HCT116 (cell line): ENCODE data around the gene NEK1. TPM values are rescaled to one million over a fixed set of nuclear protein-coding genes. Genes with fewer than 3 reads are reported as not detected.
A peak's percentile ranks its signal among the peaks of the same experiment; 100 is the strongest.

Source experiments
- ATAC-seq: fragments of 200-7000 bp; cut with Tn5 transposase; 2 replicates; pipeline ENCODE4 v1.9.1; 2020; ENCODE audit warnings: mild to moderate bottlenecking, moderate library complexity
- BruUV-seq: library from RNA; stranded (reverse); fragments of 400-500 nt; replicated peaks from 2 replicates; lab custom pipeline; 2021; lab: Mats Ljungman, UMichigan
- CTCF ChIA-PET: fragments of 300-600 bp; sonication (Branson Sonifier 250); formaldehyde crosslinking; loops from one replicate; lab custom pipeline; 2021; ENCODE audit warnings: antibody characterized with exemption; lab: Charles Lee
- POLR2A ChIA-PET: fragments of 300-600, 350-600 bp; sonication (Branson Sonifier 250); formaldehyde crosslinking; loops from one replicate; lab custom pipeline; 2021; ENCODE audit warnings: antibody characterized with exemption; lab: Charles Lee
- RAD21 ChIA-PET, 2 experiments: fragments of 300-600 bp; sonication (Branson Sonifier 250); formaldehyde crosslinking; loops; one replicate each; lab custom pipeline; 2023; ENCODE audit warnings: low total read pairs in 2 of 2; ENCODE audit not compliant: uncharacterized antibody in 2 of 2, unreplicated experiment in 2 of 2, low non-redundant PET in 1 of 2; lab: Charles Lee
- DNase-seq: peaks from one replicate; pipeline ENCODE4 v3.0.0-alpha.2; 2010; ENCODE audit warnings: low read depth, low spot score
- H2AFZ ChIP-seq: fragments of 200-600 bp; shearing (Covaris generic), sonication (generic); 2 replicates; pipeline ENCODE4 v1.6.1; 2017; ENCODE audit warnings: low read depth, mixed run types, mixed read lengths, antibody characterized with exemption, low read length; ENCODE audit not compliant: poor library complexity, severe bottlenecking
- H3K27ac ChIP-seq: 2 replicates; pipeline ENCODE4 v1.5.1; 2012; ENCODE audit warnings: low read depth, low read length
- H3K27me3 ChIP-seq: fragments of 200-600 bp; sonication (generic); 2 replicates; pipeline ENCODE4 v1.6.1; 2016; ENCODE audit warnings: mixed run types, low read length, mixed read lengths; ENCODE audit not compliant: insufficient read depth
- H3K36me3 ChIP-seq, 2 experiments: fragments of 200-500 bp in 1 of 2; fragments of 200-600 bp in 1 of 2; sonication (Bioruptor generic) in 1 of 2; sonication (generic) in 1 of 2; 2 replicates each; pipeline versions ENCODE4 v1.5.1 to v1.6.1; 2014 to 2016; ENCODE audit warnings: low read length in 2 of 2, inconsistent platforms in 1 of 2, mixed read lengths in 1 of 2, mixed run types in 1 of 2; ENCODE audit not compliant: insufficient read depth in 2 of 2, control insufficient read depth in 1 of 2
- H3K4me1 ChIP-seq, 2 experiments: fragments of 200-600 bp in 1 of 2; sonication (generic) in 1 of 2; 2 replicates each; pipeline versions ENCODE4 v1.5.1 to v1.6.1; 2012 to 2017; ENCODE audit warnings: low read length in 2 of 2, inconsistent platforms in 1 of 2, mild to moderate bottlenecking in 1 of 2, mixed read lengths in 1 of 2, mixed run types in 1 of 2, moderate library complexity in 1 of 2; ENCODE audit not compliant: insufficient read depth in 2 of 2, control insufficient read depth in 1 of 2
- H3K4me2 ChIP-seq: fragments of 200-600 bp; sonication (generic); 2 replicates; pipeline ENCODE4 v1.6.1; 2017; ENCODE audit warnings: mixed run types, low read length, mixed read lengths
- H3K4me3 ChIP-seq, 2 experiments: fragments of 200-600 bp in 1 of 2; sonication (generic) in 1 of 2; replicated peaks in 1 of 2; 2 replicates each; pipeline ENCODE4 v1.5.1; 2011 to 2016; ENCODE audit warnings: low read length in 2 of 2, control low read depth in 1 of 2, low read depth in 1 of 2, mild to moderate bottlenecking in 1 of 2, mixed read lengths in 1 of 2, mixed run types in 1 of 2
- H3K79me2 ChIP-seq: fragments of 200-600 bp; sonication (generic); 2 replicates; pipeline ENCODE4 v1.6.1; 2017; ENCODE audit warnings: mild to moderate bottlenecking, mixed run types, low read length, moderate library complexity, mixed read lengths; ENCODE audit not compliant: insufficient read depth
- H3K9ac ChIP-seq: fragments of 200-600 bp; sonication (generic); 2 replicates; pipeline ENCODE4 v1.6.1; 2016; ENCODE audit warnings: low read length, mixed read lengths
- H3K9me2 ChIP-seq: fragments of 200-600 bp; sonication (generic), shearing (Covaris generic); 2 replicates; pipeline ENCODE4 v1.6.1; 2017; ENCODE audit warnings: mixed run types, mild to moderate bottlenecking, moderate library complexity; ENCODE audit not compliant: insufficient read depth
- H3K9me3 ChIP-seq, 2 experiments: fragments of 200-500 bp in 1 of 2; fragments of 200-600 bp in 1 of 2; sonication (Bioruptor generic) in 1 of 2; sonication (generic) in 1 of 2; 2 replicates each; pipeline ENCODE4 v1.6.1; 2014 to 2017; ENCODE audit warnings: low read length in 2 of 2, mixed read lengths in 2 of 2, inconsistent platforms in 1 of 2, low read depth in 1 of 2, mild to moderate bottlenecking in 1 of 2, mixed run types in 1 of 2, moderate library complexity in 1 of 2; ENCODE audit not compliant: control insufficient read depth in 1 of 2, insufficient read depth in 1 of 2
- H4K20me1 ChIP-seq: fragments of 200-600 bp; sonication (generic), shearing (Covaris generic); 2 replicates; pipeline ENCODE4 v1.6.1; 2017; ENCODE audit warnings: mixed run types, mild to moderate bottlenecking, moderate library complexity; ENCODE audit not compliant: insufficient read depth
- CBX3 ChIP-seq: IDR thresholded peaks from 2 replicates; pipeline ENCODE4 v1.6.1; 2012; ENCODE audit warnings: low read depth
- CEBPB ChIP-seq: IDR thresholded peaks from 2 replicates; pipeline ENCODE4 v1.6.1; 2012; ENCODE audit warnings: low read depth
- EZH2 ChIP-seq: fragments of 200-600 bp; sonication (generic); IDR thresholded peaks from 2 replicates; pipeline ENCODE4 v1.6.1; 2017; ENCODE audit warnings: antibody characterized with exemption, mixed run types
- JUND ChIP-seq: IDR thresholded peaks from 2 replicates; pipeline ENCODE4 v1.6.1; 2012
- SP1 ChIP-seq: IDR thresholded peaks from 2 replicates; pipeline ENCODE4 v1.6.1; 2012; ENCODE audit warnings: low read depth
- SRF ChIP-seq: IDR thresholded peaks from 2 replicates; pipeline ENCODE4 v1.6.1; 2012; ENCODE audit warnings: low read depth
- ZBTB33 ChIP-seq: IDR thresholded peaks from 2 replicates; pipeline ENCODE4 v1.6.1; 2011; ENCODE audit warnings: mild to moderate bottlenecking, low read length, moderate library complexity; ENCODE audit not compliant: insufficient replicate concordance; ENCODE audit errors: extremely low read depth
- intact Hi-C: fragments of 100-400 bp; cut with micrococcal nuclease; formaldehyde crosslinking; loops from 2 replicates; pipeline ENCODE4 v1.10.0; 2022
- total RNA-seq: library from RNA; stranded (reverse); gene quantifications from one replicate; pipeline ENCODE4 v1.2.1, GENCODE V29; 2021; ENCODE audit not compliant: unreplicated experiment
- TF ChIP-seq, protein P1 (sequence below): IDR thresholded peaks from 2 replicates; pipeline ENCODE4 v1.6.1; 2012
- TF ChIP-seq, protein P2 (sequence below), 3 experiments: fragments of 200-600 bp in 1 of 3; sonication (generic) in 1 of 3; IDR thresholded peaks in 2 of 3; conservative IDR thresholded peaks in 1 of 3; 2 replicates each; pipeline ENCODE4 v1.5.1; 2012 to 2017; ENCODE audit warnings: low read depth in 2 of 3, low read length in 2 of 3, antibody characterized with exemption in 1 of 3, borderline replicate concordance in 1 of 3, control low read depth in 1 of 3, mild to moderate bottlenecking in 1 of 3, mixed read lengths in 1 of 3, mixed run types in 1 of 3, moderate library complexity in 1 of 3; ENCODE audit not compliant: insufficient read depth in 1 of 3

Gene NEK1
- total RNA-seq, 1 experiment from 2014 or later, result 13.3 TPM

DNA sequence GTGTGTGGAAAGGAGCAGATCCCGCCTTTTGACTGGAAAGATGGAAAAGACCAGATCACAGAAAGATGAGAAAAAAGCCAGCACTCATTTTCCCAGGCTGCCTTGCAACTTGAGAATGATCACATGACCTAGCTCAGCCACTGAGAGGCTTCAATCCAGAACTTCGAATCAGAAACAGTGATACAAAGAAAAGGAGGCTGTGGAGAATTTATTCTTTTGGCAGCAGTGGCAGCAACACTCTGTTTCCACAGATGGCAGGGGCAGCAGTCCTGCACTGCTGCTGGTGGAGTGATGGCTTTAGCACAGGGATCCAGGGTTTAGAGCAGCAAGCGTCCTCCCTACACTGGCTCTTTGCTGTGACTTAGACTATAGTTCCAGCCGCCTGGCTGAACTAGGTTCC is 263.8 kb downstream of the NEK1 start:
- H3K9me3 ChIP-seq, result no peaks in the 10 kb centered on the region
- H2AFZ ChIP-seq, result peak overlapping the region; percentile 13
- RAD21 ChIA-PET, result no interaction called here
- intact Hi-C loops, result no loop called here
- ATAC-seq (no peak), DNase-seq (no peak)
- no peak overlapping the region for H3K4me2 ChIP-seq
- BruUV-seq, result no TSS peak
- POLR2A ChIA-PET, result no interaction called here
- TF ChIP-seq, protein P1, sequence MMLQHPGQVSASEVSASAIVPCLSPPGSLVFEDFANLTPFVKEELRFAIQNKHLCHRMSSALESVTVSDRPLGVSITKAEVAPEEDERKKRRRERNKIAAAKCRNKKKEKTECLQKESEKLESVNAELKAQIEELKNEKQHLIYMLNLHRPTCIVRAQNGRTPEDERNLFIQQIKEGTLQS, result no peak
- TF ChIP-seq EZH2 (no peak), ZBTB33 (no peak), JUND (no peak), CEBPB (no peak), CBX3 (no peak), SRF (no peak), SP1 (no peak)
- TF ChIP-seq, protein P2, sequence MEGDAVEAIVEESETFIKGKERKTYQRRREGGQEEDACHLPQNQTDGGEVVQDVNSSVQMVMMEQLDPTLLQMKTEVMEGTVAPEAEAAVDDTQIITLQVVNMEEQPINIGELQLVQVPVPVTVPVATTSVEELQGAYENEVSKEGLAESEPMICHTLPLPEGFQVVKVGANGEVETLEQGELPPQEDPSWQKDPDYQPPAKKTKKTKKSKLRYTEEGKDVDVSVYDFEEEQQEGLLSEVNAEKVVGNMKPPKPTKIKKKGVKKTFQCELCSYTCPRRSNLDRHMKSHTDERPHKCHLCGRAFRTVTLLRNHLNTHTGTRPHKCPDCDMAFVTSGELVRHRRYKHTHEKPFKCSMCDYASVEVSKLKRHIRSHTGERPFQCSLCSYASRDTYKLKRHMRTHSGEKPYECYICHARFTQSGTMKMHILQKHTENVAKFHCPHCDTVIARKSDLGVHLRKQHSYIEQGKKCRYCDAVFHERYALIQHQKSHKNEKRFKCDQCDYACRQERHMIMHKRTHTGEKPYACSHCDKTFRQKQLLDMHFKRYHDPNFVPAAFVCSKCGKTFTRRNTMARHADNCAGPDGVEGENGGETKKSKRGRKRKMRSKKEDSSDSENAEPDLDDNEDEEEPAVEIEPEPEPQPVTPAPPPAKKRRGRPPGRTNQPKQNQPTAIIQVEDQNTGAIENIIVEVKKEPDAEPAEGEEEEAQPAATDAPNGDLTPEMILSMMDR (IDR thresholded peaks at IDR 0.05 in 2 of 3, conservative IDR thresholded peaks at IDR 0.05 in 1 of 3; ENCODE audit: borderline replicate concordance in 1 of 3, insufficient read depth in 1 of 3, low read depth in 2 of 3, low read length in 2 of 3), result no peak
- no peaks in the 10 kb centered on the region for H3K79me2 ChIP-seq
- no peaks in the 10 kb centered on the region for H3K9me2 ChIP-seq
- H4K20me1 ChIP-seq, result no peaks in the 10 kb centered on the region
- no peaks in the 10 kb centered on the region for H3K27me3 ChIP-seq
- no peak overlapping the region for H3K27ac ChIP-seq
- H3K36me3 ChIP-seq, result no peaks in the 10 kb centered on the region
- no peak overlapping the region for H3K9ac ChIP-seq
- CTCF ChIA-PET, result no interaction called here
- H3K4me1 ChIP-seq, result peaks cover 6 to 22% of the 10 kb centered on the region in 2 experiments
- no peak overlapping the region for H3K4me3 ChIP-seq
